Measurements from ENCODE around the gene SULT2A1. TPM values are rescaled to one million over a fixed set of nuclear protein-coding genes. Genes with fewer than 3 reads are reported as not detected.

SULT2A1 gene
- total RNA-seq, 1 experiment from 2014 or later, result 0.27 TPM

DNA sequence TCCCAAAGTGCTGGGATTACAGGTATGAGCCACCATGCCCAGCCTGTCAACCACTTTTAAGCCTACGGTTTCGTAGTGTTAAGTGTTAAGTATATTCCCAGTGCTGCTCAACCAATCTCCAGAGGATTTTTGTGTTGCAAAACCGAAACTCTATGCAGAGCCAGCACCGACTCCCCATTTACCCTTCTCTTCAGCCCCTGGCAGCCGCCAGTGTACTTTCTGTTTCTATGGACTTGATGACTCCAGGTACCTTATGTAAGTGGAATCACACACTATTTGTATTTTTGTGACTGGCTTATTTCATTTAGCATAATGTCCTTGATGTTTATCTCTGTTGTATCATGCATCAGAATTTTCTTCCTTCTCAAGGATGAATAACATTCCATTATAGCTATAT lies 1.1 kb downstream of the SULT2A1 start:
- no peaks in the 10 kb centered on the region for H3K27me3 ChIP-seq (ENCODE audit: insufficient read depth, low read length)
- no peaks in the 10 kb centered on the region for H3K36me3 ChIP-seq (ENCODE audit: control insufficient read depth in 1 of 2, insufficient read depth in 2 of 2, low read length in 2 of 2)
- ChIA-PET POLR2A (interaction anchor here (0.6 kb wide), 1 partner anchor 1850 kb away, joined by 3 read pairs; no protein-coding TSS in a partner anchor), RAD21 (ENCODE audit: low non-redundant PET in 1 of 2, low total read pairs in 2 of 2, uncharacterized antibody in 2 of 2, unreplicated experiment in 2 of 2) (no interaction called here), CTCF (no interaction called here)
- TF ChIP-seq, protein P1, sequence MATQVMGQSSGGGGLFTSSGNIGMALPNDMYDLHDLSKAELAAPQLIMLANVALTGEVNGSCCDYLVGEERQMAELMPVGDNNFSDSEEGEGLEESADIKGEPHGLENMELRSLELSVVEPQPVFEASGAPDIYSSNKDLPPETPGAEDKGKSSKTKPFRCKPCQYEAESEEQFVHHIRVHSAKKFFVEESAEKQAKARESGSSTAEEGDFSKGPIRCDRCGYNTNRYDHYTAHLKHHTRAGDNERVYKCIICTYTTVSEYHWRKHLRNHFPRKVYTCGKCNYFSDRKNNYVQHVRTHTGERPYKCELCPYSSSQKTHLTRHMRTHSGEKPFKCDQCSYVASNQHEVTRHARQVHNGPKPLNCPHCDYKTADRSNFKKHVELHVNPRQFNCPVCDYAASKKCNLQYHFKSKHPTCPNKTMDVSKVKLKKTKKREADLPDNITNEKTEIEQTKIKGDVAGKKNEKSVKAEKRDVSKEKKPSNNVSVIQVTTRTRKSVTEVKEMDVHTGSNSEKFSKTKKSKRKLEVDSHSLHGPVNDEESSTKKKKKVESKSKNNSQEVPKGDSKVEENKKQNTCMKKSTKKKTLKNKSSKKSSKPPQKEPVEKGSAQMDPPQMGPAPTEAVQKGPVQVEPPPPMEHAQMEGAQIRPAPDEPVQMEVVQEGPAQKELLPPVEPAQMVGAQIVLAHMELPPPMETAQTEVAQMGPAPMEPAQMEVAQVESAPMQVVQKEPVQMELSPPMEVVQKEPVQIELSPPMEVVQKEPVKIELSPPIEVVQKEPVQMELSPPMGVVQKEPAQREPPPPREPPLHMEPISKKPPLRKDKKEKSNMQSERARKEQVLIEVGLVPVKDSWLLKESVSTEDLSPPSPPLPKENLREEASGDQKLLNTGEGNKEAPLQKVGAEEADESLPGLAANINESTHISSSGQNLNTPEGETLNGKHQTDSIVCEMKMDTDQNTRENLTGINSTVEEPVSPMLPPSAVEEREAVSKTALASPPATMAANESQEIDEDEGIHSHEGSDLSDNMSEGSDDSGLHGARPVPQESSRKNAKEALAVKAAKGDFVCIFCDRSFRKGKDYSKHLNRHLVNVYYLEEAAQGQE (IDR thresholded peaks at IDR 0.05; ENCODE audit: low read depth), result no peak
- TF ChIP-seq TCF7L2 (IDR thresholded peaks at IDR 0.05; ENCODE audit: borderline replicate concordance, extremely low read depth, insufficient read depth, insufficient read length), result no peak
- TF ChIP-seq CEBPB (IDR thresholded peaks at IDR 0.05; ENCODE audit: low read depth), result no peak
- TF ChIP-seq, protein P2, sequence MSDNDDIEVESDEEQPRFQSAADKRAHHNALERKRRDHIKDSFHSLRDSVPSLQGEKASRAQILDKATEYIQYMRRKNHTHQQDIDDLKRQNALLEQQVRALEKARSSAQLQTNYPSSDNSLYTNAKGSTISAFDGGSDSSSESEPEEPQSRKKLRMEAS (IDR thresholded peaks at IDR 0.05), result no peak
- TF ChIP-seq, protein P3, sequence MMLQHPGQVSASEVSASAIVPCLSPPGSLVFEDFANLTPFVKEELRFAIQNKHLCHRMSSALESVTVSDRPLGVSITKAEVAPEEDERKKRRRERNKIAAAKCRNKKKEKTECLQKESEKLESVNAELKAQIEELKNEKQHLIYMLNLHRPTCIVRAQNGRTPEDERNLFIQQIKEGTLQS (IDR thresholded peaks at IDR 0.05), result no peak
- TF ChIP-seq SRF (IDR thresholded peaks at IDR 0.05; ENCODE audit: low read depth), result no peak
- no peak for TF ChIP-seq FOSL1 (IDR thresholded peaks at IDR 0.05; ENCODE audit: low read depth)
- TF ChIP-seq RAD21 (IDR thresholded peaks at IDR 0.05; ENCODE audit: low read depth), result no peak
- no peak for TF ChIP-seq ZNF274 (IDR thresholded peaks at IDR 0.05; ENCODE audit: low read depth, low read length)
- no peak for TF ChIP-seq JUND (IDR thresholded peaks at IDR 0.05)
- TF ChIP-seq ELF1 (IDR thresholded peaks at IDR 0.05; ENCODE audit: borderline replicate concordance, low read depth), result no peak
- no peak for TF ChIP-seq POLR2AphosphoS5 (IDR thresholded peaks at IDR 0.05; ENCODE audit: low read depth, low read length)
- TF ChIP-seq ZFX (IDR thresholded peaks at IDR 0.05), result no peak
- BruUV-seq (replicated peaks), result no TSS peak
- intact Hi-C loops (cut with micrococcal nuclease), result no loop called here
- H3K9ac ChIP-seq (ENCODE audit: low read length), result no peak overlapping the region
- H3K4me2 ChIP-seq (ENCODE audit: low read length), result no peak overlapping the region
- no peaks in the 10 kb centered on the region for H4K20me1 ChIP-seq (ENCODE audit: insufficient read depth)
- no peaks in the 10 kb centered on the region for H3K4me1 ChIP-seq (ENCODE audit: control insufficient read depth in 1 of 2, insufficient read depth in 2 of 2, low read length in 2 of 2)
- no peak overlapping the region for H3K27ac ChIP-seq (ENCODE audit: low read depth, low read length)
- H3K79me2 ChIP-seq (ENCODE audit: insufficient read depth, low read length), result no peaks in the 10 kb centered on the region
- no peaks in the 10 kb centered on the region for H3K9me2 ChIP-seq (ENCODE audit: insufficient read depth)
- no peak for DNase-seq (ENCODE audit: low read depth, low spot score)
- no peak for ATAC-seq
- H3K4me3 ChIP-seq (replicated peaks in 1 of 2; ENCODE audit: low read depth in 1 of 2, low read length in 2 of 2), result no peak overlapping the region
- no peak overlapping the region for H2AFZ ChIP-seq (ENCODE audit: low read depth, low read length, poor library complexity, severe bottlenecking)
- no peaks in the 10 kb centered on the region for H3K9me3 ChIP-seq (ENCODE audit: control insufficient read depth in 1 of 2, insufficient read depth in 1 of 2, low read depth in 1 of 2, low read length in 2 of 2)
